NCI-H69 (cell line): ENCODE results near the gene ARHGAP25.

ENCODE experiments used
- DNase-seq: peaks from one replicate; lab custom pipeline; 2025; lab: John Stamatoyannopoulos, UW

Gene ARHGAP25

GRCh38 chr2:68744366-68744912 lies 9.8 kb downstream of the ARHGAP25 start:
- DNase-seq, result no peak

DNA sequence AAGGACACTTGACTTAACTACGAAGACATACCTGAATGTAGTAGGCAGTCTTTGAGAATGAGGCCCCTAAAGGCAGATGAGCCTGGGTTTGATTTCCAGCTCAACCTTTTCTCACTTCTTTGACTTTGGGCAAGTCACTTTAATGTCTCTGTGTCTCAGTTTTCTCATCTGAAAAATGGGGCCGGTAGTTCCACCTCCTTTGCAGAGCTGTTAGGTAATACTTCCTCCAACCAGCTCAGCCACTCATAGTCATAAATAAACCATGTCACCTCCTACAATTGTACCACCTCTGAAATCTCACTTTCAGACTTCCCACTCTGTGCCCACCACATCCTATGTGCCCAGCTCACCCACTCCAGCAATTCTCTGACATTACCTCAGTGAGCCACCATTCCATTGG lies 10.4 kb downstream of the ARHGAP25 start:
- no peak for DNase-seq

GRCh38 chr2:68746408-68746807 lies 11.8 kb downstream of the ARHGAP25 start:
- no peak for DNase-seq

- no peak for DNase-seq
Measured at GRCh38 chr2:68747413-68747812, 12.8 kb downstream of the ARHGAP25 start.

DNA sequence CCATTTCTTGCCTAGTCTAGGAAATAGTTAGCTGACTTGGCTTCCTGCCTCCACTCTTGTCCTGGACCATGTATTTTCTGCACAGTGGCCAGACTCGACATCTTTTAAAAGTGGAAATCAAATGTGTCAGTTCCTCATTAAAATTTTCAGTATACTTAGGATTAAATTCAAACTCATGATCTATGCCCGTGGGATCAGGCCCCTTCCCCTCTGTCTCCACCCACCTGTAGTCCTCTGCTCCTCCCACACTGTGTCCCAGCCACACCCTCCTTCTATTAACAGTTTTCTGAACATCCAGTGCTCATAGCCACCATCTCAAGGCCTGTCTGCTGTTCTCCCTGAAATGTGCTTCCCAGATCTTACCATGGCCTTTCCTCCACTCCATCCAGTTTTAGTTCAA lies 13.3 kb downstream of the ARHGAP25 start:
- DNase-seq, result no peak

DNA sequence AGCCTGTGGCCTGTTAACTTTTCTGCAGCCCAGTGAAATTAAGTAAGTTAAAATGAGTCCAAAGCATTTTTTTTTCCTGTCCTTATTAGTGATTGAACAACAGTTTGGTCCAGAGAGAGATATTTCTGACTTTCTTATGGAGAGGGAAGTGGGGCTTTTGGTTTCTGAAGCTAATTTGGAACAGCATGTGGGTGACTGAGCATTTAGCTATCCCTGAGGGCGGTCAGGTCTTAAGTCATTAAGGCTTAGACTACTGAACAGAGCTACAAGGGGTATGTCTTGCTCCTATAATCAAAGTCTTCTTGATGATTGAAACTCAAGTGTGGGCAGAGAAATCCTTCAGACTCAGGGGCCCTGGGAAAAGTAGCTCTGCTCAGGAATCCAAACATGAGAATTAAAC lies 14.0 kb downstream of the ARHGAP25 start:
- no peak for DNase-seq

DNA sequence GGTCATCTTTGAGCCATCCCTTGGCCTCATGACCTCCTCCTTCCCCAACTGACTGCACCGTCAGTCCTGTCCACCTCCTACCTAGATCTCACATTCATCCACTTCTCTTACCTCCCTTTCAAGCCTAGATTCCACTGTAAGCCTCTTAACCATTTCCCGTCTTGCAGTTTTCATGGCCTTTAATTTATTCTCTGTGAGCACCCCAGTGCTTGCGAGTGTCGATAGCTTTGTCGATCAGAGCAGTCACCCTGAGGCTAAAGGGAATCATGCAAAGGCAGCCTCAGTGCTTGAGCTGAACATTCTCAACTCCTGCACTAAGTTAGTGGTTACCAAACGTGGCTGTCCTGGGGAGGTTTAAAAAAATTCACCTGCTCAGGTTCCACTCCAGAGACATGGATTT lies 14.7 kb downstream of the ARHGAP25 start:
- no peak for DNase-seq

DNA sequence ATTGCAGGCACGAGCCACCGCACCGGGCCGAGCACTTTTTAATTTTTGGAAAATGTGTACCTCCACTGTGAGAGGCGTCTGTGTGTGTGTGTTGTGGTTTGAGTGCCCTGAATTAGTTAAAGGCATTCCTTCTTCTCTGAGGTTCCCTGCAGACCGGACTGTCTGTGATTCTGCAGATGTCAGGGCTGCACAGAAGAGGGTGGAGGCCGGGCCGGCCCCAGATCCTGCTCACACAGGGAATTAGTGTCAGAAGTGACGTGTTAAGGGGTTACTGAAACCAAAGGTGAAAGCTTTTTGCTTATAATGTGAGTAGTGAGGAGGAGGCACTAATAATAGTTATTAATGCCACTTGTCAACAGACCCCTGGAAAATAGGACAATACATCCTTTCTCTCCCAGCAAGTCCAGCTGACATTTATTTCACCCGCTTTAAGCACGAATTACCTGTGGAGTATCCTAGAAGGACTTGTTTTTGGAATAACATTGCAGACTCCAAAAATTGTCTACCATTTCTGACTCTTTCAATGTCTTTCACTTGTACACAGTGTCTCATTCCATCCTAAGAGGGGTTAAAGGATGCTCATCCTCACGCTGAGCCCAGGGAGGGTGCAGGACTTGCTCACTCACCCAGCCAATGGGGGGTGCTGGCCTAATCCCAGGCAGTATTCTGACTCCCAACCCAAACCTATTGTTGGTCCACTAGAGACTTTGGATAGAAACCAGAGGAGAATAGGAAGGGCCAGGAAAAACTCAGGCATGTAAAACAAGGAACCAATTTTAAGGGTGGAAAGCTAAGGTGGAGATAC lies 16.2 kb downstream of the ARHGAP25 start:
- no peak for DNase-seq

- DNase-seq, result peak; percentile 83
Measured at GRCh38 chr2:68751397-68752339, 17.1 kb downstream of the ARHGAP25 start.

DNA sequence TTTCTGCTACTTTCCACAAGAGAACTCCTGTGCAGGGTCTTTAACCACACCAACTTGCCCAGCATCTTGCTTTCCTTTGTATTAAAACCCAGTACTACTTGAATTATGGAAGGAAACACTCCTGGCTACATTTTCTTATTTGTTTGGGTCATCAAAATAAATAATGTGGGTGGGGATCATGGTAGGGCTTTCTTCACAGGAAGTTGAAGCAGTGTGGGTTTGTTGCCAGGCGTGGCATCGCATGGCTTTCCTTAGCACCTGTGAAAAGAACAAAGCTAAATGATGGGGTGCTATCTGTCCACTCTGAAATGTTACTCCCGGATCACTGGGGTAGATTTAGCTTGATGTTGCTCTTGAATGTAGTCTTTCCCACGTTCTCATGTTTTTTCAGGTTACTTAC lies 18.7 kb downstream of the ARHGAP25 start:
- DNase-seq, result no peak

DNA sequence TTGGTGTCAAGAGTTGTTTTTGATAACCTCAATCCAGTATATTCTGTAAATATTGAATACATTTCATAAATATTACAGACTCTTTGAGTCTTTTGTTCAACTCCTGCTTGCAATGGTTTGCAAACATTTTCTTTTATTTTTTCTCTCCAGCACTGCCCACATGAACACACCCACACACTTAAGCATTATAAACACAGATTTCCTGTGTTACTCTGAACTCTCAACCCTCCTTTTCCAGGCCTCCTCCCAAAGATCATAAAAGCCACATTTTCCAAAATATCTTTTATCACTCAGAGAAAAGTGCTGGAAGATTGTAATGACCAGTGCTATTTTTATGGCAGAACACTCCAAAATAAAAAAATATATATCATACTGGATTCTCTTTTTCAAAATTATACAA lies 20.5 kb downstream of the ARHGAP25 start:
- DNase-seq, result no peak

DNA sequence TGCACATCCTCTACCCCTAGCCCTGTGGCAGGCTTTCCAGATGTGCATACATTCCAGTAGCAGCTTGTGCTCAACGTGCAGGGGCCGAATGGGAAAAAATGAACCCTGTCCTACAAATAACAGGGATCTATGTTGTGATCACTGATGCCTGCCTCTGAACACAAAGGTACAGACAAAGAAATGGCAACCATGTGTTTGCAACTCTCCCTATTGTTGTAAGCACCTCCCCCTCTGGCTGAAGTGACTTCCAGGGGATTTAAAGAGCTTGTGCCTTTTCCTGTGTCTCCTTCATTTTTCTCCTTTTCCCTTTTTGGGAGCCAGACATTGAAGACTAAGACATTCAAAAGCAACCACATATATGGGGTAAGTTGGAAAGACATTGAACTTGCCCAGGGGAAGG lies 21.6 kb downstream of the ARHGAP25 start:
- peak; percentile 4 for DNase-seq

DNA sequence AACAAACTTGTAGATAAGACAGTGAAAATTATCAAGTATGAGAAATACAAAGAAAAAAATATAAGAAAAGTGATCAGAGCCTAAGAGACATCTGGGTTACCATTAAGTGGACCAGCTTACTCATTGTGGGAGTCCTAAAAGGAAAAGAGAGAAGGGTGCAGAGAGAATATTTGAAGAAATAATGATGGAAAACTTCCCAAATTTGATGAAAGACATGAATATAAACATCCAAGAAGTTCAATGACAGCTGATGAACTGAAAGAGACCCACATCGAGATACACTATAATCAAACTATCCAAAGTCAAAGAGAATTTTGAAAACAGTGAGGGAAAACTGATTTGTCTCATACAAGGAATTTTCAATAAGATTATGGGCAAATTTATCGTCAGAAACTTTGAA lies 22.5 kb downstream of the ARHGAP25 start:
- no peak for DNase-seq

DNA sequence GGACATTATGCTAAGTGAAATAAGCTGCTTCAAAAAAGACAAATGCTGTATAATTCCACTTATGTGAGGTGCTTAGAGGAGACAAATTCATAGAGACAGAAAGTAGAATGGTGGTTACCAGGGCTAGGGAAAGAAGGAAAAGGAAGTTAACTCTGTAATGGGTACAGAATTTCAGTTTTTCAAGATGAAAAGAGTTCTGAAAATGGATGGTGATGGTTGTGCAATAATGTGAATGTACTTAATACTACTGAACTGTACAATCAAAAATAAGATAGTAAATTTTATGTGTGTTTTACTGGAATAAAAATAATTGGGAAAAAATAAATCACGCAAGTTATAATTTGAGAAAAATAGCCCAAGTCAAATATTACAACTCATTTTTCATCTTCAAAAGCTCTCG lies 27.5 kb downstream of the ARHGAP25 start:
- DNase-seq, result no peak

- DNase-seq, result no peak
Measured at GRCh38 chr2:68762665-68763064, 28.1 kb downstream of the ARHGAP25 start.

DNA sequence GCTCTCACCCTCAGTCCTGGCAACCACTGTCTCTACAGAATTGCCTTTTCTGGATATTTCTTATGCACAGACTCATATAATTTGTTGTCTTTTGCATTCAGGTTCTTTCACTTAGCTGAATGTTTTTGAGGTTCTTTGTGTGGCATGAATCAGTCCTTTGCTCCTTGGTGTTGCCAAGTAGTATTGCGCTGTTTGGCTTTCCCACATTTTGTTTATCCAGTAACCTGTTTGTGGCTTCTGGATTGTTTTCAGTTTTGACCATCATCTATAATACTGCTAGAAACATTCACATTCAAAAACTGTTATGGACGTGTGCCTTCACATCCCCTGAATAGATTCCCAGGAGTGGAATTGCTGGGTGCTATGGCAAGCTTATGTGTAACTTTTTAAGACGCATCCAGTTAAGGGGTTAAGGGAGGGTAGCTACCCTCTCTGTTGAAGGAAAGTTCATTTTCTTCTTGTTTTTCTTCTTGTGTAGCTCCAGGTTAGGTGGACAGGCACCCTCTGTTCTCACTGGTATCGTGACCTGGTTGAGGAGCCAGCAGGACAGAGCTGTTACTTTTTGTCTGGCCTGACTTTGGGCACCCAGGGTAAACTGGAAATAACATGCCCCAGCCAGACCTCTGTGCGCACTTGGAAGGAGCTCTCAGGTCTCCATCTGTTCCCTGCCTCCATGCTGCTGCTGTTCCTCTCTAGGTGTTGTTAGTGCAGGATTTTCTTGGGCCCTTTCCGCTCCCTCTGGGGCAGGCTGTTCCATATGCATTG lies 29.6 kb downstream of the ARHGAP25 start:
- DNase-seq, result no peak

DNA sequence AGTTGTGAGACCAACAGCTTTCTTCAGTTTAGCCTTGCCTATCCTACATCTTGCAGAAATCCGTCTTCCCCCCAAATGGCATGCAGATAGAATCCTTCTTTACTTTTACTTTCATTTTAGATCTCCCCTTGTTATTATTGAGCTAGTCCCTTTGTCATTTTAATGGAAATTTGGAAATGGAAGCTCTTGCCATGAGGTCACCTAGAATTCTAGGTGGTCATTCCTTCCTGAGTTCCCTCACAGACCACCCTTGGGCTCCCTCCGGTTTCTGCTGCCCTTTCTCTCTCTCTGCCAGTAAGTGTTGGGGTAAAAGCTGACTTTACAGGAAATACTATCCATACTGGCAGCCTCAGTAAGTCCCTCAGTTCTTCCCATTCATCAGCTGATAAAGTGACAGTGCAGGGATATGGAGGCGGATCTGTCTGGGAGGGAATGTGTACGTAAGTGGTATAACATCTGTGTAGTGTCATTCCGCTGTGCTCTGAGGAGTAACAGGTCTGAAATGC lies 30.2 kb downstream of the ARHGAP25 start:
- peak; percentile 8 for DNase-seq

DNA sequence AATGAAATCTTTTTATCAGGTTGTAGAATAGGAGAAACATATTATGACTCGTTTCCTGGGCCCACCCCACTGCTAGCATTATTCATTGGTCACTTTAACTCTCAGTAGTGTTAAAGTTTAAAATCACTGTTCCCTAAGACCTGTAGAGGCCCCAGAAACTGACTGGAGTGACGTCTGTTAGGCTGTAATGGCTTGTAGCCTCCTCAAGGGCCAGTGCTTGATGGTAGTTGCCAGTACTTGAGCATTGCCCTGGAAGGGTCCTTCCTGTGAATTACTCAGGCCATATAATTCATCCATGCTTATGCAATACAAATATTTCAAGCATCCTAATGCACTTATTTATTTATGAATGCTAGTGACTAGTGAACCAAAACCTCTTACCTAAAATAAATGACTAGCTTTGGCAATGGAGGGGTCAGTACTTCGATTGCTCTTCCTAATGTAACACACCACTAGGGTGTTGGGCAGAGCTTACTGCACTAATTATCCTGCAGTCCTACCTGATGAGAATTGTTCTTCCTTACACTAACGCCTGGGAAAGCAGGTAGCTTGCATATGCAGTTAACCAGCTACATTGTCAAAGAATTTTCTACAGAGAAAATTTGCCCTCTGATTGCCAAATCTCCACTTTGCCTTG lies 31.2 kb downstream of the ARHGAP25 start:
- DNase-seq, result no peak

DNA sequence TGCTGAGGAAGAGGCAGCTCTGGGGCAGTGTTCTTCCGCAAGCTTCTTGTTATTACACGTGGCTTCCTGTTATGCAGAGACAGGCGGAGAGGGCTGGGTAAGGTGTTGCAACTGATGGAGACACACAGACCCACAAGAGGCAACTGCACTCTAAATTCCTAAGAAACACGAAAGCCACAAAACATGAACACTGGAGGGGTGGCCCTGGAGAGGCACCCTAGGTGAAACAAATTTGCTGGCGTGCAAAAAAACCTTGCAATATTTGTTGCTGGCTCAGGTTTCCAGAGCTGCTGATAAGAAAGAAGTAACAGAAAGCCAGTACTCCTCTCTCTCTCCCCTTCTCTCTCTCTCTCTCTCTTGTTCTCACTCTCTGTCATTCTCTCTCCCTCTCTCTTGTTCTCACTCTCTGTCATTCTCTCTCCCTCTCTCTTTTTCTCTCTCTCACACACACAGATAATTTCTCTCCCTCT lies 31.8 kb downstream of the ARHGAP25 start:
- DNase-seq, result no peak

GRCh38 chr2:68767031-68767961 lies 32.7 kb downstream of the ARHGAP25 start:
- no peak for DNase-seq
